ENCODE measurements around the gene PDLIM4.

The PDLIM4 gene

GRCh38 chr5:132265336-132266030 is 8.0 kb downstream of the PDLIM4 start:
- TF ChIP-seq, protein P1, sequence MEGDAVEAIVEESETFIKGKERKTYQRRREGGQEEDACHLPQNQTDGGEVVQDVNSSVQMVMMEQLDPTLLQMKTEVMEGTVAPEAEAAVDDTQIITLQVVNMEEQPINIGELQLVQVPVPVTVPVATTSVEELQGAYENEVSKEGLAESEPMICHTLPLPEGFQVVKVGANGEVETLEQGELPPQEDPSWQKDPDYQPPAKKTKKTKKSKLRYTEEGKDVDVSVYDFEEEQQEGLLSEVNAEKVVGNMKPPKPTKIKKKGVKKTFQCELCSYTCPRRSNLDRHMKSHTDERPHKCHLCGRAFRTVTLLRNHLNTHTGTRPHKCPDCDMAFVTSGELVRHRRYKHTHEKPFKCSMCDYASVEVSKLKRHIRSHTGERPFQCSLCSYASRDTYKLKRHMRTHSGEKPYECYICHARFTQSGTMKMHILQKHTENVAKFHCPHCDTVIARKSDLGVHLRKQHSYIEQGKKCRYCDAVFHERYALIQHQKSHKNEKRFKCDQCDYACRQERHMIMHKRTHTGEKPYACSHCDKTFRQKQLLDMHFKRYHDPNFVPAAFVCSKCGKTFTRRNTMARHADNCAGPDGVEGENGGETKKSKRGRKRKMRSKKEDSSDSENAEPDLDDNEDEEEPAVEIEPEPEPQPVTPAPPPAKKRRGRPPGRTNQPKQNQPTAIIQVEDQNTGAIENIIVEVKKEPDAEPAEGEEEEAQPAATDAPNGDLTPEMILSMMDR (IDR thresholded peaks at IDR 0.05; ENCODE audit: extremely low read depth, insufficient read depth, missing control alignments): no peak
- DNase-seq (ENCODE audit: low spot score): no peak
- in situ Hi-C loops (cut with MboI; ENCODE audit: low pct_unique_long_range_greater_than_20kb, low sequenced_read_pairs, unreplicated experiment): no loop called here

DNA sequence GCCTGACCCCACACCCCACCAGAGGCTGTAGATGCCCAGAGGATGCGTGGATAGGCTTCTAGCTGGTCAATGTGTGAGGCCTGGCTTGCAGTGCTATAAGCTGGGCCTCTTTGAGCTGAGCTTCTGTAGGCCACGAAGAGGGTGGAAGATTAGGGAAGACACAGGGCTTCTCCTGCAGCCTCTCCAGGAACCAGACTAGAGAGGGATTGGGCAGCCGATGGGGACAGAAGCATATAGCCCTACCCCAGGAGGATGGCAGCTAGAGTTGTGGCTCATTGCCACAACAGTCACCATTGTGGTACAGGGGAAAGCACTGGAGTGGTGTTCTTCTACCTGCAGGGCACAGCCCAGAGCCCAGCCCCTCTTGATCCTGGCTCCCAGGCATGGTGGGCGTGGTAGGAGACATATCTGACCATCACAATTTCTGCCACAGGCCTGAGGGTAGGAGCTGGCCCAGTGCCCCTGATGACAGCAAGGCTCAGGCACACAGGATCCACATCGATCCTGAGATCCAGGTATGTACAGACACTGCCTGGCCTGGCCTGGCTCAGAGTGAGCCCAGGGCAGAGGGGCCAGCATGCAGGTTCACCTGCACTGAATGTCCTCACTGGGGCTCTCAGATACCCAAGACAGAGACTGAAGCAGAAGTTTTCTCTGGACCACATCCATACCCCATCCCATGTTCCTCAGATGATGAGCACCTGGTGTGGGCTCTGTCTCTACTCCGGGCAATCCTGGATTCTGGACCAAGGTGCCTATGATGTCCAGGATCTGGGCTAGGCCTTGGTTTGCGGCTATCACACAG is 8.7 kb downstream of the PDLIM4 start:
- in situ Hi-C loops (cut with MboI; ENCODE audit: low pct_unique_long_range_greater_than_20kb, low sequenced_read_pairs, unreplicated experiment): no loop called here
- TF ChIP-seq, protein P1 (IDR thresholded peaks at IDR 0.05; ENCODE audit: extremely low read depth, insufficient read depth, missing control alignments): no peak
- no peak for DNase-seq (ENCODE audit: low spot score)

- in situ Hi-C loops (cut with MboI; ENCODE audit: low pct_unique_long_range_greater_than_20kb, low sequenced_read_pairs, unreplicated experiment): no loop called here
- DNase-seq (ENCODE audit: low spot score): no peak
- TF ChIP-seq, protein P1 (IDR thresholded peaks at IDR 0.05; ENCODE audit: extremely low read depth, insufficient read depth, missing control alignments): no peak
These were observed 9.3 kb downstream of the PDLIM4 start for GRCh38 chr5:132266836-132267160.

DNA sequence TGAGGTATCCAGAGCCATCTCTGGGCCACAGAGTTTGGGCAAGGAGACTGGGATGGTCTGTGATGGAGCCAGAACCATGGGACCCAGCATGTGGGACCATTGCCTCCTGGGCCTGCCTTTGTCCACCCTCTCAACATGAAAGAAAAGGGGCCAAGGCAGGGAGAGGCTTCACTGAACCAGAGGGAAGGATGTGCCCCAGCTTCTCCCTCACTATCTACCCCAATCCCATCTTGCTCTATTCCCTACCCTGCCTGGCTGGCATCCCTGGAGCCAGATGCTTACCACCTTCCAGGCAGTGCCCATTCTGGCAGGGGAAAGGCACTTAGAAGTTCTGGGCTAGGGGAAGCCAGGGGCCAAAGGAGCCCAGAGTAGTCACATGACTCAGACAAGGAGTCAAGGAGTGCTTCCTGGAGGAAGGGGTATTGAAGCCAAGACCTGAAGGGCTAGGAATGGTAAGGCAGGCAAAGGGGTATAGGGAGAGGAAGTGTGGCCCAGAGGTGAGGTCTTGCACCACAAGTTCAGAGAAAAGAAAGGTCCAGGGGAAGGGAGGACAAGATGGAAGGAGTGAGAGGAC is 9.8 kb downstream of the PDLIM4 start:
- no peak for DNase-seq (ENCODE audit: low spot score)
- TF ChIP-seq, protein P1 (IDR thresholded peaks at IDR 0.05; ENCODE audit: extremely low read depth, insufficient read depth, missing control alignments): no peak
- in situ Hi-C loops (cut with MboI; ENCODE audit: low pct_unique_long_range_greater_than_20kb, low sequenced_read_pairs, unreplicated experiment): no loop called here

GRCh38 chr5:132267931-132268768 is 10.7 kb downstream of the PDLIM4 start:
- TF ChIP-seq, protein P1 (IDR thresholded peaks at IDR 0.05; ENCODE audit: extremely low read depth, insufficient read depth, missing control alignments): no peak
- no peak for DNase-seq (ENCODE audit: low spot score)
- in situ Hi-C loops (cut with MboI; ENCODE audit: low pct_unique_long_range_greater_than_20kb, low sequenced_read_pairs, unreplicated experiment): no loop called here
